GM23338 (cell line): ENCODE data around the gene FKBP5.

Source experiments
- CREB1 ChIP-seq: fragments of 250-450 bp; sonication (Bioruptor Pico); IDR thresholded peaks from 2 replicates; pipeline ENCODE4 v1.5.0; 2020; ENCODE audit warnings: low read depth, mild to moderate bottlenecking, moderate library complexity
- ETS1 ChIP-seq: IDR thresholded peaks from 2 replicates; pipeline ENCODE4 v1.6.1; 2016; ENCODE audit warnings: antibody characterized with exemption
- EZH2 ChIP-seq: fragments of 200-600 bp; sonication (generic); IDR thresholded peaks from one replicate; pipeline ENCODE4 v1.8.0; 2017; ENCODE audit warnings: antibody characterized with exemption, mild to moderate bottlenecking, low read depth; ENCODE audit not compliant: unreplicated experiment
- EZH2phosphoT487 ChIP-seq: fragments of 200-600 bp; sonication (generic); IDR thresholded peaks from one replicate; pipeline ENCODE4 v1.8.1; 2018; ENCODE audit warnings: antibody characterized with exemption; ENCODE audit not compliant: unreplicated experiment
- JUNB ChIP-seq: IDR thresholded peaks from one replicate; pipeline ENCODE4 v1.6.1; 2016; ENCODE audit warnings: antibody characterized with exemption; ENCODE audit not compliant: unreplicated experiment
- NANOG ChIP-seq: IDR thresholded peaks from 2 replicates; pipeline ENCODE4 v1.6.1; 2016; ENCODE audit warnings: antibody characterized with exemption, borderline replicate concordance
- POLR2AphosphoS5 ChIP-seq: IDR thresholded peaks from 2 replicates; pipeline ENCODE4 v1.6.1; 2016; ENCODE audit warnings: antibody characterized with exemption, low read depth
- REST ChIP-seq: IDR thresholded peaks from one replicate; pipeline ENCODE4 v1.6.1; 2018; ENCODE audit warnings: antibody characterized with exemption; ENCODE audit not compliant: unreplicated experiment
- TF ChIP-seq, protein P1 (sequence below), 2 experiments: fragments of 200-600 bp in 1 of 2; sonication (generic) in 1 of 2; conservative IDR thresholded peaks; 2 replicates each; pipeline versions ENCODE4 v1.5.1 to v1.6.1; 2016 to 2017; ENCODE audit warnings: antibody characterized with exemption in 2 of 2, low read depth in 2 of 2, mild to moderate bottlenecking in 2 of 2, moderate library complexity in 1 of 2

DNA sequence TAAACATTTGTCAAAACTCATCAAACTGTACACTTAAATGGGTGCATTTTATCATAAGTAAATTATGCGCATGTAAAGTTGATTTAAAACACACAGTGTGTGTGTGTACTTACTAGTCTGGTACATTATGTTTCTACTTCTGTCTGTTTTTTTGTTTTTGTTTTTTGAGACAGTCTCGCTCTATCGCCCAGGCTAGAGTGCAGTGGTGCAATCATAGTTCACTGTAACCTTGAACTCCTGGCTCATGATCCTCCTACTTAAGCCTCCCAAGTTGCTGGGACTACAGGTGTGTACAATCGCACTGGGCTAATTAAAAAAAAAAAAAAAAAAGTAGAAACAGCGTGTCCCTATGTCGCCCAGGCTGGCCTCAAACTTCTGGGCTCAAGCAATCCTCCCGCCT, 23.0 kb upstream of the FKBP5 start:
- TF ChIP-seq, protein P1, sequence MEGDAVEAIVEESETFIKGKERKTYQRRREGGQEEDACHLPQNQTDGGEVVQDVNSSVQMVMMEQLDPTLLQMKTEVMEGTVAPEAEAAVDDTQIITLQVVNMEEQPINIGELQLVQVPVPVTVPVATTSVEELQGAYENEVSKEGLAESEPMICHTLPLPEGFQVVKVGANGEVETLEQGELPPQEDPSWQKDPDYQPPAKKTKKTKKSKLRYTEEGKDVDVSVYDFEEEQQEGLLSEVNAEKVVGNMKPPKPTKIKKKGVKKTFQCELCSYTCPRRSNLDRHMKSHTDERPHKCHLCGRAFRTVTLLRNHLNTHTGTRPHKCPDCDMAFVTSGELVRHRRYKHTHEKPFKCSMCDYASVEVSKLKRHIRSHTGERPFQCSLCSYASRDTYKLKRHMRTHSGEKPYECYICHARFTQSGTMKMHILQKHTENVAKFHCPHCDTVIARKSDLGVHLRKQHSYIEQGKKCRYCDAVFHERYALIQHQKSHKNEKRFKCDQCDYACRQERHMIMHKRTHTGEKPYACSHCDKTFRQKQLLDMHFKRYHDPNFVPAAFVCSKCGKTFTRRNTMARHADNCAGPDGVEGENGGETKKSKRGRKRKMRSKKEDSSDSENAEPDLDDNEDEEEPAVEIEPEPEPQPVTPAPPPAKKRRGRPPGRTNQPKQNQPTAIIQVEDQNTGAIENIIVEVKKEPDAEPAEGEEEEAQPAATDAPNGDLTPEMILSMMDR (conservative IDR thresholded peaks at IDR 0.05; ENCODE audit: low read depth in 2 of 2): no peak
- TF ChIP-seq POLR2AphosphoS5: no peak
- TF ChIP-seq EZH2: no peak
- TF ChIP-seq JUNB: no peak
- TF ChIP-seq NANOG: no peak
- no peak for TF ChIP-seq REST
- TF ChIP-seq ETS1: no peak
- no peak for TF ChIP-seq EZH2phosphoT487
- TF ChIP-seq CREB1 (CRISPR knock-in tag): no peak
